Measurements from ENCODE around the gene GABRG3. TPM values are rescaled to one million over a fixed set of nuclear protein-coding genes. Genes with fewer than 3 reads are reported as not detected.

The GABRG3 gene
- polyA plus RNA-seq, 2 of the 4 experiments (the other 2 are of a cell fraction): 0.08 to 0.18 TPM

GRCh38 chr15:26929588-26929987 lies 41.4 kb upstream of the GABRG3 start:
- FAIRE-seq (no peak), DNase-seq (ENCODE audit: low read depth in 1 of 2, low spot score in 1 of 2) (no peak), ATAC-seq (no peak)
- H3K9me3 ChIP-seq: no peaks in the 10 kb centered on the region
- 68% methylated on average over 4 of the region's 4 CpGs for WGBS (ENCODE audit: missing lambda C conversion rate)
- ChIA-PET CTCF (interaction anchor here (0.6 to 1.8 kb wide), 3 partner anchors 51 to 429 kb away, joined by 3 to 5 read pairs (median 3); no protein-coding TSS in a partner anchor), POLR2A (no interaction called here)
- no peak overlapping the region for H3K27ac ChIP-seq
- no peak for TF ChIP-seq RFX5 (IDR thresholded peaks at IDR 0.05)
- no peak for TF ChIP-seq SMC3 (IDR thresholded peaks at IDR 0.05)
- TF ChIP-seq ZNF302 (CRISPR knock-in tag; IDR thresholded peaks at IDR 0.05): no peak
- no peak for TF ChIP-seq HOXB13 (CRISPR knock-in tag; IDR thresholded peaks at IDR 0.05; ENCODE audit: low read depth)
- no peaks in the 10 kb centered on the region for H3K4me1 ChIP-seq
- H3K4me2 ChIP-seq: no peak overlapping the region
- H3K4me3 ChIP-seq: no peak overlapping the region

GRCh38 chr15:26934848-26935247 lies 36.1 kb upstream of the GABRG3 start:
- no peak for ATAC-seq
- CTCF ChIA-PET: interaction anchor here (0.9 kb wide), 1 partner anchor 44 kb away, joined by 3 read pairs; no protein-coding TSS in a partner anchor

More at GRCh38 chr15:26934848-26935247, 36.1 kb upstream of the GABRG3 start:
- POLR2A ChIA-PET: no interaction called here
- no peak for DNase-seq (ENCODE audit: low read depth in 1 of 2, low spot score in 1 of 2)
- no peak for FAIRE-seq
- WGBS (ENCODE audit: missing lambda C conversion rate): 66% methylated on average over 6 of the region's 6 CpGs
- H3K9me3 ChIP-seq: no peaks in the 10 kb centered on the region
- no peak for TF ChIP-seq E2F6 (IDR thresholded peaks at IDR 0.05; ENCODE audit: borderline replicate concordance, low read depth)
- no peak for TF ChIP-seq RARB (CRISPR knock-in tag; IDR thresholded peaks at IDR 0.05)
- TF ChIP-seq HOXB13 (CRISPR knock-in tag; IDR thresholded peaks at IDR 0.05; ENCODE audit: low read depth): no peak
- TF ChIP-seq BHLHE40 (IDR thresholded peaks at IDR 0.05; ENCODE audit: low read depth, low read length): no peak
- no peak for TF ChIP-seq HDAC2 (IDR thresholded peaks at IDR 0.05)
- no peak for TF ChIP-seq POLR2A (IDR thresholded peaks at IDR 0.05; ENCODE audit: low read length)
- no peak for TF ChIP-seq ZFP36 (IDR thresholded peaks at IDR 0.05; ENCODE audit: borderline replicate concordance, partially characterized antibody)
- TF ChIP-seq, protein P1, sequence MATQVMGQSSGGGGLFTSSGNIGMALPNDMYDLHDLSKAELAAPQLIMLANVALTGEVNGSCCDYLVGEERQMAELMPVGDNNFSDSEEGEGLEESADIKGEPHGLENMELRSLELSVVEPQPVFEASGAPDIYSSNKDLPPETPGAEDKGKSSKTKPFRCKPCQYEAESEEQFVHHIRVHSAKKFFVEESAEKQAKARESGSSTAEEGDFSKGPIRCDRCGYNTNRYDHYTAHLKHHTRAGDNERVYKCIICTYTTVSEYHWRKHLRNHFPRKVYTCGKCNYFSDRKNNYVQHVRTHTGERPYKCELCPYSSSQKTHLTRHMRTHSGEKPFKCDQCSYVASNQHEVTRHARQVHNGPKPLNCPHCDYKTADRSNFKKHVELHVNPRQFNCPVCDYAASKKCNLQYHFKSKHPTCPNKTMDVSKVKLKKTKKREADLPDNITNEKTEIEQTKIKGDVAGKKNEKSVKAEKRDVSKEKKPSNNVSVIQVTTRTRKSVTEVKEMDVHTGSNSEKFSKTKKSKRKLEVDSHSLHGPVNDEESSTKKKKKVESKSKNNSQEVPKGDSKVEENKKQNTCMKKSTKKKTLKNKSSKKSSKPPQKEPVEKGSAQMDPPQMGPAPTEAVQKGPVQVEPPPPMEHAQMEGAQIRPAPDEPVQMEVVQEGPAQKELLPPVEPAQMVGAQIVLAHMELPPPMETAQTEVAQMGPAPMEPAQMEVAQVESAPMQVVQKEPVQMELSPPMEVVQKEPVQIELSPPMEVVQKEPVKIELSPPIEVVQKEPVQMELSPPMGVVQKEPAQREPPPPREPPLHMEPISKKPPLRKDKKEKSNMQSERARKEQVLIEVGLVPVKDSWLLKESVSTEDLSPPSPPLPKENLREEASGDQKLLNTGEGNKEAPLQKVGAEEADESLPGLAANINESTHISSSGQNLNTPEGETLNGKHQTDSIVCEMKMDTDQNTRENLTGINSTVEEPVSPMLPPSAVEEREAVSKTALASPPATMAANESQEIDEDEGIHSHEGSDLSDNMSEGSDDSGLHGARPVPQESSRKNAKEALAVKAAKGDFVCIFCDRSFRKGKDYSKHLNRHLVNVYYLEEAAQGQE (IDR thresholded peaks at IDR 0.05): no peak
- TF ChIP-seq, protein P2, sequence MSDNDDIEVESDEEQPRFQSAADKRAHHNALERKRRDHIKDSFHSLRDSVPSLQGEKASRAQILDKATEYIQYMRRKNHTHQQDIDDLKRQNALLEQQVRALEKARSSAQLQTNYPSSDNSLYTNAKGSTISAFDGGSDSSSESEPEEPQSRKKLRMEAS (IDR thresholded peaks at IDR 0.05): no peak
- no peak for TF ChIP-seq EP300 (IDR thresholded peaks at IDR 0.05)
- TF ChIP-seq POLR2AphosphoS2 (conservative IDR thresholded peaks at IDR 0.05; ENCODE audit: low read length): no peak
- TF ChIP-seq, protein P3, sequence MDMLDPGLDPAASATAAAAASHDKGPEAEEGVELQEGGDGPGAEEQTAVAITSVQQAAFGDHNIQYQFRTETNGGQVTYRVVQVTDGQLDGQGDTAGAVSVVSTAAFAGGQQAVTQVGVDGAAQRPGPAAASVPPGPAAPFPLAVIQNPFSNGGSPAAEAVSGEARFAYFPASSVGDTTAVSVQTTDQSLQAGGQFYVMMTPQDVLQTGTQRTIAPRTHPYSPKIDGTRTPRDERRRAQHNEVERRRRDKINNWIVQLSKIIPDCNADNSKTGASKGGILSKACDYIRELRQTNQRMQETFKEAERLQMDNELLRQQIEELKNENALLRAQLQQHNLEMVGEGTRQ (IDR thresholded peaks at IDR 0.05): no peak
- TF ChIP-seq SREBF2 (IDR thresholded peaks at IDR 0.05): no peak
- TF ChIP-seq, protein P4, sequence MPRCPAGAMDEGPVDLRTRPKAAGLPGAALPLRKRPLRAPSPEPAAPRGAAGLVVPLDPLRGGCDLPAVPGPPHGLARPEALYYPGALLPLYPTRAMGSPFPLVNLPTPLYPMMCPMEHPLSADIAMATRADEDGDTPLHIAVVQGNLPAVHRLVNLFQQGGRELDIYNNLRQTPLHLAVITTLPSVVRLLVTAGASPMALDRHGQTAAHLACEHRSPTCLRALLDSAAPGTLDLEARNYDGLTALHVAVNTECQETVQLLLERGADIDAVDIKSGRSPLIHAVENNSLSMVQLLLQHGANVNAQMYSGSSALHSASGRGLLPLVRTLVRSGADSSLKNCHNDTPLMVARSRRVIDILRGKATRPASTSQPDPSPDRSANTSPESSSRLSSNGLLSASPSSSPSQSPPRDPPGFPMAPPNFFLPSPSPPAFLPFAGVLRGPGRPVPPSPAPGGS (IDR thresholded peaks at IDR 0.05): no peak
- no peak for TF ChIP-seq RNF2 (IDR thresholded peaks at IDR 0.05; ENCODE audit: borderline replicate concordance, low read depth)
- no peak for TF ChIP-seq HEYL (CRISPR knock-in tag; IDR thresholded peaks at IDR 0.05)
- TF ChIP-seq NR3C1 (IDR thresholded peaks at IDR 0.05): no peak
- no peak overlapping the region for H3K4me2 ChIP-seq
- no peaks in the 10 kb centered on the region for H3K4me1 ChIP-seq
- no peak overlapping the region for H3K4me3 ChIP-seq
- no peak overlapping the region for H3K27ac ChIP-seq
